Activated CD4-positive, alpha-beta T cell treated with anti-CD3 and anti-CD28 coated beads for 24 hours (primary cell): Measurements from ENCODE around the gene CDCP1.
"Not testable (repeated sequence)": the region's sequence is repeated elsewhere in the genome, so short reads cannot be mapped to it uniquely, and the experiment has no call there.

Source experiments
- DNase-seq, 2 donors: peaks; one replicate each; pipeline ENCODE4 v3.0.0-alpha.2; 2020; ENCODE audit warnings: low read depth in 2 of 2

Gene CDCP1

GRCh38 chr3:45171283-45171682, 25.1 kb upstream of the CDCP1 start:
- no peak for DNase-seq

GRCh38 chr3:45170096-45170495, 23.9 kb upstream of the CDCP1 start:
- no peak for DNase-seq

GRCh38 chr3:45169125-45169904, 23.1 kb upstream of the CDCP1 start:
- no peak for DNase-seq

- no peak for DNase-seq
These were observed 22.3 kb upstream of the CDCP1 start for GRCh38 chr3:45168451-45168850.

- DNase-seq, result peak; percentile 68 to 79
These were observed 21.1 kb upstream of the CDCP1 start for GRCh38 chr3:45167011-45167911.

GRCh38 chr3:45166321-45166879, 20.2 kb upstream of the CDCP1 start:
- DNase-seq, result no peak

GRCh38 chr3:45165497-45166283, 19.5 kb upstream of the CDCP1 start:
- DNase-seq, result no peak

GRCh38 chr3:45164056-45164455, 17.9 kb upstream of the CDCP1 start:
- DNase-seq, result no peak

- DNase-seq, result no peak
These were observed 17.3 kb upstream of the CDCP1 start for GRCh38 chr3:45163481-45163880.

- no peak for DNase-seq
These were observed 8.5 kb upstream of the CDCP1 start for GRCh38 chr3:45154641-45155147.

GRCh38 chr3:45153658-45154437, 7.7 kb upstream of the CDCP1 start:
- no peak for DNase-seq

- no peak for DNase-seq
These were observed 6.1 kb upstream of the CDCP1 start for GRCh38 chr3:45152307-45152706.

- DNase-seq, result no peak
These were observed 4.9 kb upstream of the CDCP1 start for GRCh38 chr3:45151100-45151499.

- no peak for DNase-seq
These were observed 2.7 kb upstream of the CDCP1 start for GRCh38 chr3:45148921-45149320.

GRCh38 chr3:45145223-45145622, 955 bp downstream of the CDCP1 start:
- no peak for DNase-seq

- DNase-seq, result no peak
These were observed 2.2 kb downstream of the CDCP1 start for GRCh38 chr3:45143673-45144671.

GRCh38 chr3:45140770-45141155, 5.4 kb downstream of the CDCP1 start:
- not testable (repeated sequence) for DNase-seq

GRCh38 chr3:45140141-45140769, 5.9 kb downstream of the CDCP1 start:
- DNase-seq, result no peak
